IMR-90 (cell line): ENCODE data around the gene GNAO1. TPM values are rescaled to one million over a fixed set of nuclear protein-coding genes. Genes with fewer than 3 reads are reported as not detected.

Experiments
- ATAC-seq: fragments of 200-7000 bp; cut with Tn5 transposase; 2 replicates; pipeline ENCODE4 v1.9.1; 2020; ENCODE audit warnings: low read depth, mild to moderate bottlenecking, moderate library complexity
- BruUV-seq: library from RNA; stranded (reverse); fragments of 400-500 nt; replicated peaks from 2 replicates; lab custom pipeline; 2021; lab: Mats Ljungman, UMichigan
- CTCF ChIA-PET: fragments of 300-600 bp; formaldehyde crosslinking; extraction: SDS; loops from one replicate; lab custom pipeline; 2021; ENCODE audit warnings: antibody characterized with exemption; lab: Yijun Ruan, JAX
- POLR2A ChIA-PET: fragments of 300-600 bp; sonication (Branson Sonifier 250); formaldehyde crosslinking; loops from one replicate; lab custom pipeline; 2022; ENCODE audit warnings: antibody characterized with exemption; ENCODE audit not compliant: unreplicated experiment; lab: Charles Lee
- DNase-seq: peaks from one replicate; pipeline ENCODE4 v3.0.0; 2013
- H2AFZ ChIP-seq: replicated peaks from 2 replicates; pipeline ENCODE3; 2013; ENCODE audit warnings: low read length, mild to moderate bottlenecking; ENCODE audit not compliant: poor library complexity
- H2AK5ac ChIP-seq: 2 replicates; pipeline ENCODE4 v1.6.1; 2013; ENCODE audit warnings: low read depth, low read length, inconsistent platforms
- H2AK9ac ChIP-seq: replicated peaks from 2 replicates; pipeline ENCODE3; 2013; ENCODE audit warnings: mild to moderate bottlenecking, low read depth, low read length, moderate library complexity; ENCODE audit not compliant: poor library complexity
- H2BK120ac ChIP-seq: 2 replicates; pipeline ENCODE4 v1.6.1; 2013; ENCODE audit warnings: low read depth, low read length, inconsistent platforms
- H2BK15ac ChIP-seq: 3 replicates; pipeline ENCODE4 v1.6.1; 2013; ENCODE audit warnings: low read depth, low read length, inconsistent platforms
- H2BK20ac ChIP-seq: 2 replicates; pipeline ENCODE4 v1.6.1; 2013; ENCODE audit warnings: low read depth, mild to moderate bottlenecking, inconsistent platforms, low read length, moderate library complexity
- H2BK5ac ChIP-seq: 2 replicates; pipeline ENCODE4 v1.6.1; 2013; ENCODE audit warnings: mild to moderate bottlenecking, low read depth, low read length, inconsistent platforms; ENCODE audit not compliant: poor library complexity, severe bottlenecking
- H3K14ac ChIP-seq: replicated peaks from 2 replicates; pipeline ENCODE4 v1.6.1; 2013; ENCODE audit warnings: low read depth, low read length, inconsistent platforms
- H3K18ac ChIP-seq: 2 replicates; pipeline ENCODE4 v1.6.1; 2013; ENCODE audit warnings: low read depth, low read length, control low read depth
- H3K23ac ChIP-seq: 2 replicates; pipeline ENCODE4 v1.6.1; 2013; ENCODE audit warnings: low read depth, low read length, inconsistent platforms
- H3K27ac ChIP-seq: 2 replicates; pipeline ENCODE4 v1.5.1; 2013; ENCODE audit warnings: mild to moderate bottlenecking, control low read depth, low read length; ENCODE audit not compliant: insufficient read depth
- H3K27me3 ChIP-seq: 2 replicates; pipeline ENCODE4 v1.6.1; 2013; ENCODE audit warnings: low read length; ENCODE audit not compliant: control insufficient read depth, insufficient read depth
- H3K36me3 ChIP-seq: 2 replicates; pipeline ENCODE4 v1.6.1; 2013; ENCODE audit warnings: low read length, mixed read lengths; ENCODE audit not compliant: control insufficient read depth, insufficient read depth
- H3K4ac ChIP-seq: 2 replicates; pipeline ENCODE4 v1.6.1; 2013; ENCODE audit warnings: low read depth, low read length, inconsistent platforms
- H3K4me1 ChIP-seq: 2 replicates; pipeline ENCODE4 v1.6.1; 2013; ENCODE audit warnings: low read length, mixed read lengths; ENCODE audit not compliant: control insufficient read depth, insufficient read depth
- H3K4me2 ChIP-seq: 2 replicates; pipeline ENCODE4 v1.6.1; 2013; ENCODE audit warnings: low read depth, mild to moderate bottlenecking, control low read depth, low read length, moderate library complexity
- H3K4me3 ChIP-seq: 2 replicates; pipeline ENCODE4 v1.5.1; 2013; ENCODE audit warnings: low read depth, mild to moderate bottlenecking, control low read depth, low read length, moderate library complexity; ENCODE audit not compliant: insufficient read depth
- H3K56ac ChIP-seq: 2 replicates; pipeline ENCODE4 v1.6.1; 2013; ENCODE audit warnings: low read length, inconsistent platforms; ENCODE audit not compliant: insufficient read depth; ENCODE audit errors: extremely low read depth
- H3K79me1 ChIP-seq, 2 experiments: 2 replicates each; pipeline ENCODE4 v1.6.1; 2013; ENCODE audit warnings: low read length in 2 of 2, inconsistent platforms in 1 of 2, low read depth in 1 of 2
- H3K9ac ChIP-seq: 2 replicates; pipeline ENCODE4 v1.6.1; 2013; ENCODE audit warnings: low read depth, low read length, control low read depth
- H3K9me1 ChIP-seq: 2 replicates; pipeline ENCODE4 v1.6.1; 2013; ENCODE audit warnings: low read length, inconsistent platforms; ENCODE audit not compliant: insufficient read depth
- H3K9me3 ChIP-seq: 2 replicates; pipeline ENCODE4 v1.6.1; 2013; ENCODE audit warnings: low read length; ENCODE audit not compliant: control insufficient read depth, insufficient read depth
- H4K20me1 ChIP-seq: 2 replicates; pipeline ENCODE4 v1.6.1; 2013; ENCODE audit warnings: low read length, inconsistent platforms; ENCODE audit not compliant: insufficient read depth
- H4K5ac ChIP-seq: 2 replicates; pipeline ENCODE4 v1.6.1; 2013; ENCODE audit warnings: mild to moderate bottlenecking, low read depth, low read length, control low read depth
- H4K8ac ChIP-seq, 2 experiments: 2 replicates each; pipeline ENCODE4 v1.6.1; 2013; ENCODE audit warnings: low read depth in 2 of 2, low read length in 2 of 2, control low read depth in 1 of 2, inconsistent platforms in 1 of 2
- H4K91ac ChIP-seq: 2 replicates; pipeline ENCODE4 v1.6.1; 2013; ENCODE audit warnings: low read depth, low read length, inconsistent platforms; ENCODE audit not compliant: insufficient read depth
- BHLHE40 ChIP-seq: fragments of 150-350 bp; IDR thresholded peaks from 2 replicates; pipeline ENCODE4 v1.6.1; 2016; ENCODE audit warnings: mild to moderate bottlenecking, low read depth, low read length
- CEBPB ChIP-seq: IDR thresholded peaks from 2 replicates; pipeline ENCODE4 v1.6.1; 2012; ENCODE audit warnings: low read depth, low read length, improper control_type of control experiment
- CHD1 ChIP-seq: IDR thresholded peaks from 2 replicates; pipeline ENCODE4 v1.6.1; 2012; ENCODE audit warnings: low read depth, low read length, improper control_type of control experiment
- FOS ChIP-seq: fragments of 150-350 bp; IDR thresholded peaks from 2 replicates; pipeline ENCODE4 v1.6.1; 2016; ENCODE audit warnings: low read depth, low read length
- MAFK ChIP-seq: IDR thresholded peaks from 2 replicates; pipeline ENCODE4 v1.6.1; 2012; ENCODE audit warnings: low read depth, low read length, improper control_type of control experiment
- MAZ ChIP-seq: IDR thresholded peaks from 2 replicates; pipeline ENCODE4 v1.6.1; 2012; ENCODE audit warnings: low read depth, mild to moderate bottlenecking, low read length, improper control_type of control experiment, moderate library complexity, borderline replicate concordance
- MXI1 ChIP-seq: IDR thresholded peaks from 2 replicates; pipeline ENCODE4 v1.6.1; 2012; ENCODE audit warnings: low read depth, mild to moderate bottlenecking, low read length, moderate library complexity, borderline replicate concordance
- NFE2L2 ChIP-seq: fragments of 150-350 bp; IDR thresholded peaks from 2 replicates; pipeline ENCODE4 v1.6.1; 2016; ENCODE audit warnings: low read depth, mild to moderate bottlenecking, low read length
- POLR2A ChIP-seq: IDR thresholded peaks from 2 replicates; pipeline ENCODE4 v1.6.1; 2012; ENCODE audit warnings: mild to moderate bottlenecking, low read depth, low read length
- RCOR1 ChIP-seq: IDR thresholded peaks from 2 replicates; pipeline ENCODE4 v1.6.1; 2012; ENCODE audit warnings: mild to moderate bottlenecking, low read length, improper control_type of control experiment; ENCODE audit not compliant: insufficient replicate concordance
- RFX5 ChIP-seq: IDR thresholded peaks from 2 replicates; pipeline ENCODE4 v1.8.0; 2012; ENCODE audit warnings: low read depth, mild to moderate bottlenecking, low read length, moderate library complexity
- SMC3 ChIP-seq: fragments of 150-350 bp; IDR thresholded peaks from 2 replicates; pipeline ENCODE4 v1.6.1; 2016; ENCODE audit warnings: low read depth, mild to moderate bottlenecking, antibody characterized with exemption, low read length, moderate library complexity
- WGBS, 2 experiments: methylation state at CpG; one replicate each; pipeline versions ENCODE4 v1.1.5 to v1.1.7; 2013; ENCODE audit warnings: missing lambda C conversion rate in 2 of 2; ENCODE audit not compliant: insufficient read length in 1 of 2; ENCODE audit errors: extremely low coverage in 2 of 2; 5-methylcytosine and 5-hydroxymethylcytosine counted together
- dilution Hi-C: fragments of 300-500 bp; cut with HindIII; formaldehyde crosslinking; loops from one replicate; pipeline ENCODE4 v1.14.3; 2018; ENCODE audit warnings: low sequenced_read_pairs; ENCODE audit not compliant: unreplicated experiment
- in situ Hi-C: fragments of 300-500 bp; cut with MboI; formaldehyde crosslinking; loops from 3 replicates; pipeline ENCODE4 v1.14.3; 2019; ENCODE audit warnings: low sequenced_read_pairs, inconsistent platforms, mixed read lengths
- intact Hi-C: fragments of 100-400 bp; cut with micrococcal nuclease; formaldehyde crosslinking; loops from 2 replicates; pipeline ENCODE4 v1.10.0; 2022
- polyA plus RNA-seq, 3 experiments: library from polyadenylated mRNA; depleted of rRNA; stranded (reverse); fragments of >200 nt; gene quantifications; 2 replicates each; pipeline ENCODE4 v1.2.3, GENCODE V29; 2012; ENCODE audit warnings: low replicate concordance in 1 of 3
- total RNA-seq: library from RNA; depleted of rRNA; stranded (reverse); fragments of >200 nt; gene quantifications from 2 replicates; pipeline ENCODE4 v1.2.3, GENCODE V29; 2012
- TF ChIP-seq, protein P1 (sequence below): conservative IDR thresholded peaks from 2 replicates; pipeline ENCODE4 v1.5.1; 2012; ENCODE audit warnings: mild to moderate bottlenecking, low read depth, low read length, improper control_type of control experiment
- TF ChIP-seq, protein P2 (sequence below): fragments of 150-350 bp; IDR thresholded peaks from 2 replicates; pipeline ENCODE4 v1.6.1; 2017; ENCODE audit warnings: mild to moderate bottlenecking, antibody characterized with exemption, low read length, low read depth
- TF ChIP-seq, protein P3 (sequence below): fragments of 150-350 bp; IDR thresholded peaks from 2 replicates; pipeline ENCODE4 v1.6.1; 2016; ENCODE audit warnings: low read depth, mild to moderate bottlenecking, low read length, moderate library complexity, borderline replicate concordance

GNAO1 gene
- total and polyA plus RNA-seq, 2 of the 4 experiments (the other 2 are of a cell fraction): under 0.01 to 0.07 TPM

DNA sequence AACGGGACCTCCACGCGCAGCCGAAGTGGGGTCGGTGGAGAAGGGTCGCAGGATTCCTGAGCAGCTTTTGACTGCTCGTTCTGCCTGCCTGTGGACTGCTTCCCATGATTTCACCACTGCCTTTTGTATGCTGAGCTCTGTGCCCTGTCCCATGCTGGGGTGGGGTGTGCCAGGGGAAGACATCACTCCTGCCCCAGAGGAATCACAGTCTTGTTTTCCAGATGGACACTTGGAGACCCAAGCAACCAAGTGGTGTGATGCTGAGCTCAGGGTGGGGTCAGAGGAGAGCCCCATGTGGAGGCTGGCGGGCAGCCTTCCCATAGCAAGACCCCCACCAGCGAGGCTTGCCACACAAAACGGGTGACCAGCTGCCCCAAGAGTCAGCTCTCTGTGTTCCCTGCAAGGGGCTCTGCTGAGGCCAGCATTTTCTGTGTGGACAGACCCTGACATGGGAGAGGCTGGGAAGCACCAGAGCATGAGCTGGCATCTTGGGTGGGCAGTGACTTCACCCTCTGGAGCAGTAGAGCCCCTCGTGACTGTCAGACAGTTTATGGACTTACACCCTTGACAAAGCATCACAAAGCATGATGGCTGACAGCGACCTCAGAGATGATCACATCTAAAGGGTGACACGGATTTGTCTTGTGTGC lies 111.9 kb downstream of the GNAO1 start:
- H2AK9ac ChIP-seq: no peak overlapping the region
- in situ Hi-C loops (loop anchor here (25.0 kb wide), 2 partner anchors 591 to 841 kb away; no protein-coding TSS in a partner anchor), intact Hi-C loops (loop anchor here (5.0 kb wide), 1 partner anchor 111 kb away; the partner anchor contains the start of gene GNAO1), dilution Hi-C loops (no loop called here)
- no peak for TF ChIP-seq CHD1
- no peak for TF ChIP-seq RCOR1
- TF ChIP-seq NFE2L2: no peak
- no peak for TF ChIP-seq RFX5
- no peak for TF ChIP-seq CEBPB
- TF ChIP-seq, protein P1, sequence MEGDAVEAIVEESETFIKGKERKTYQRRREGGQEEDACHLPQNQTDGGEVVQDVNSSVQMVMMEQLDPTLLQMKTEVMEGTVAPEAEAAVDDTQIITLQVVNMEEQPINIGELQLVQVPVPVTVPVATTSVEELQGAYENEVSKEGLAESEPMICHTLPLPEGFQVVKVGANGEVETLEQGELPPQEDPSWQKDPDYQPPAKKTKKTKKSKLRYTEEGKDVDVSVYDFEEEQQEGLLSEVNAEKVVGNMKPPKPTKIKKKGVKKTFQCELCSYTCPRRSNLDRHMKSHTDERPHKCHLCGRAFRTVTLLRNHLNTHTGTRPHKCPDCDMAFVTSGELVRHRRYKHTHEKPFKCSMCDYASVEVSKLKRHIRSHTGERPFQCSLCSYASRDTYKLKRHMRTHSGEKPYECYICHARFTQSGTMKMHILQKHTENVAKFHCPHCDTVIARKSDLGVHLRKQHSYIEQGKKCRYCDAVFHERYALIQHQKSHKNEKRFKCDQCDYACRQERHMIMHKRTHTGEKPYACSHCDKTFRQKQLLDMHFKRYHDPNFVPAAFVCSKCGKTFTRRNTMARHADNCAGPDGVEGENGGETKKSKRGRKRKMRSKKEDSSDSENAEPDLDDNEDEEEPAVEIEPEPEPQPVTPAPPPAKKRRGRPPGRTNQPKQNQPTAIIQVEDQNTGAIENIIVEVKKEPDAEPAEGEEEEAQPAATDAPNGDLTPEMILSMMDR: no peak
- no peak for TF ChIP-seq SMC3
- no peak for TF ChIP-seq MXI1
- no peak for TF ChIP-seq POLR2A
- no peak for TF ChIP-seq MAFK
- TF ChIP-seq MAZ: no peak
- TF ChIP-seq FOS: no peak
- TF ChIP-seq, protein P2, sequence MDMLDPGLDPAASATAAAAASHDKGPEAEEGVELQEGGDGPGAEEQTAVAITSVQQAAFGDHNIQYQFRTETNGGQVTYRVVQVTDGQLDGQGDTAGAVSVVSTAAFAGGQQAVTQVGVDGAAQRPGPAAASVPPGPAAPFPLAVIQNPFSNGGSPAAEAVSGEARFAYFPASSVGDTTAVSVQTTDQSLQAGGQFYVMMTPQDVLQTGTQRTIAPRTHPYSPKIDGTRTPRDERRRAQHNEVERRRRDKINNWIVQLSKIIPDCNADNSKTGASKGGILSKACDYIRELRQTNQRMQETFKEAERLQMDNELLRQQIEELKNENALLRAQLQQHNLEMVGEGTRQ: no peak
- TF ChIP-seq, protein P3, sequence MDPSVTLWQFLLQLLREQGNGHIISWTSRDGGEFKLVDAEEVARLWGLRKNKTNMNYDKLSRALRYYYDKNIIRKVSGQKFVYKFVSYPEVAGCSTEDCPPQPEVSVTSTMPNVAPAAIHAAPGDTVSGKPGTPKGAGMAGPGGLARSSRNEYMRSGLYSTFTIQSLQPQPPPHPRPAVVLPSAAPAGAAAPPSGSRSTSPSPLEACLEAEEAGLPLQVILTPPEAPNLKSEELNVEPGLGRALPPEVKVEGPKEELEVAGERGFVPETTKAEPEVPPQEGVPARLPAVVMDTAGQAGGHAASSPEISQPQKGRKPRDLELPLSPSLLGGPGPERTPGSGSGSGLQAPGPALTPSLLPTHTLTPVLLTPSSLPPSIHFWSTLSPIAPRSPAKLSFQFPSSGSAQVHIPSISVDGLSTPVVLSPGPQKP: no peak
- no peak for TF ChIP-seq BHLHE40
- H3K56ac ChIP-seq: no peak overlapping the region
- ChIA-PET CTCF (no interaction called here), POLR2A (no interaction called here)
- no peak overlapping the region for H2AK5ac ChIP-seq
- H2BK5ac ChIP-seq: no peak overlapping the region
- peak overlapping the region; percentile 18 for H2AFZ ChIP-seq
- H3K23ac ChIP-seq: no peak overlapping the region
- H3K9me1 ChIP-seq: no peaks in the 10 kb centered on the region; the same call in 1 of the 2 replicates
- H3K27me3 ChIP-seq: peaks cover 32% of the 10 kb centered on the region; the same call in 1 of the 2 replicates
- no peaks in the 10 kb centered on the region for H4K20me1 ChIP-seq
- no peak for ATAC-seq
- H3K14ac ChIP-seq: no peak overlapping the region
- no peaks in the 10 kb centered on the region for H3K79me1 ChIP-seq
- no peak overlapping the region for H3K4ac ChIP-seq
- peaks cover 7% of the 10 kb centered on the region for H3K4me1 ChIP-seq
- no peak overlapping the region for H3K4me2 ChIP-seq
- no peaks in the 10 kb centered on the region for H3K9me3 ChIP-seq
- BruUV-seq: no TSS peak
- H3K4me3 ChIP-seq: no peak overlapping the region
- no peak overlapping the region for H2BK15ac ChIP-seq
- no peak overlapping the region for H2BK20ac ChIP-seq
- H3K18ac ChIP-seq: no peak overlapping the region
- H4K91ac ChIP-seq: no peak overlapping the region
- H3K36me3 ChIP-seq: no peaks in the 10 kb centered on the region
- DNase-seq: no peak
- no peak overlapping the region for H3K9ac ChIP-seq
- no peak overlapping the region for H4K5ac ChIP-seq
- H4K8ac ChIP-seq: no peak overlapping the region
- WGBS, 2 experiments: 77% methylated on average over 2 of the region's 13 CpGs; no CpG with 5 or more reads in 1 of the 2 experiments
- H3K27ac ChIP-seq: no peak overlapping the region
- no peak overlapping the region for H2BK120ac ChIP-seq
